A549 (cell line): ENCODE data around the gene TSPAN18. TPM values are rescaled to one million over a fixed set of nuclear protein-coding genes. Genes with fewer than 3 reads are reported as not detected.

Experiments
- ATAC-seq, 2 experiments: fragments of 200-7000 bp in 1 of 2; fragments of >200 bp in 1 of 2; cut with Nextera tagmentation in 1 of 2; cut with Tn5 transposase in 1 of 2; 3 replicates each; pipeline versions ENCODE4 v1.8.0 to v1.9.1; 2018 to 2020; ENCODE audit warnings: mild to moderate bottlenecking in 1 of 2, moderate library complexity in 1 of 2
- CTCF ChIA-PET: fragments of 300-600 bp; sonication (Branson Sonifier 250); formaldehyde crosslinking; extraction: SDS; loops from one replicate; lab custom pipeline; 2021; ENCODE audit warnings: antibody characterized with exemption, inconsistent platforms; lab: Yijun Ruan, JAX
- POLR2A ChIA-PET: fragments of 350-600 bp; formaldehyde crosslinking; extraction: SDS; loops from one replicate; lab custom pipeline; 2021; ENCODE audit warnings: antibody characterized with exemption, inconsistent platforms; lab: Yijun Ruan, JAX
- DNase-seq, 2 experiments: peaks; one replicate each; pipeline versions ENCODE4 v3.0.0 to v3.0.0-alpha.2; 2011 to 2016; ENCODE audit warnings: low read depth in 1 of 2, low spot score in 1 of 2
- FAIRE-seq: peaks from 2 replicates; lab custom pipeline; 2011; peaks lifted over from hg19 to GRCh38; lab: Jason Lieb, UNC
- H3K27ac ChIP-seq, 2 experiments: fragments of >200 bp; sonication (Bioruptor Twin); formaldehyde crosslinking; 3 replicates each; pipeline ENCODE4 v1.5.1; 2016 to 2017
- H3K4me1 ChIP-seq: fragments of >200 bp; sonication (Bioruptor Twin); formaldehyde crosslinking; 3 replicates; pipeline ENCODE4 v1.6.1; 2016
- H3K4me2 ChIP-seq: fragments of >200 bp; sonication (Bioruptor Twin); formaldehyde crosslinking; 3 replicates; pipeline ENCODE4 v1.6.1; 2016
- H3K4me3 ChIP-seq: fragments of >200 bp; sonication (Bioruptor Twin); formaldehyde crosslinking; 3 replicates; pipeline ENCODE4 v1.5.1; 2016
- H3K9me3 ChIP-seq: fragments of >200 bp; sonication (Bioruptor Twin); formaldehyde crosslinking; 3 replicates; pipeline ENCODE4 v1.6.1; 2016
- BCL3 ChIP-seq: fragments of >200 bp; sonication (Bioruptor Twin); formaldehyde crosslinking; IDR thresholded peaks from 3 replicates; pipeline ENCODE4 v1.6.1; 2016
- CBX2 ChIP-seq: fragments of 200-600 bp; sonication (generic); IDR thresholded peaks from 2 replicates; pipeline ENCODE4 v1.6.1; 2016; ENCODE audit warnings: low read depth, mild to moderate bottlenecking, borderline replicate concordance
- CBX8 ChIP-seq: fragments of 200-600 bp; sonication (generic); IDR thresholded peaks from 2 replicates; pipeline ENCODE4 v1.6.1; 2016
- CHD2 ChIP-seq: fragments of 150-350 bp; IDR thresholded peaks from 2 replicates; pipeline ENCODE4 v1.6.1; 2014; ENCODE audit warnings: low read length; ENCODE audit not compliant: partially characterized antibody
- E2F6 ChIP-seq: IDR thresholded peaks from 2 replicates; pipeline ENCODE4 v1.6.1; 2012; ENCODE audit warnings: low read depth, borderline replicate concordance
- EHMT2 ChIP-seq: fragments of 200-600 bp; sonication (generic); IDR thresholded peaks from 2 replicates; pipeline ENCODE4 v1.6.1; 2016; ENCODE audit warnings: antibody characterized with exemption, low read depth, mild to moderate bottlenecking, moderate library complexity
- EP300 ChIP-seq, 2 experiments: fragments of >200 bp; sonication (Bioruptor Twin); formaldehyde crosslinking; IDR thresholded peaks; 2 replicates in 1 of 2; 3 replicates in 1 of 2; pipeline ENCODE4 v1.6.1; 2016 to 2017
- ESRRA ChIP-seq: fragments of 150-350 bp; IDR thresholded peaks from 2 replicates; pipeline ENCODE4 v1.6.1; 2014; ENCODE audit warnings: mild to moderate bottlenecking, low read length, borderline replicate concordance
- FOSL2 ChIP-seq, 2 experiments: fragments of 450-650 bp in 1 of 2; fragments of >200 bp in 1 of 2; sonication (Bioruptor Twin) in 1 of 2; formaldehyde crosslinking; IDR thresholded peaks; 2 replicates each; pipeline versions ENCODE4 v1.5.0 to v1.6.1; 2016 to 2020; ENCODE audit warnings: mild to moderate bottlenecking in 1 of 2, moderate library complexity in 1 of 2
- FOXS1 ChIP-seq: fragments of 250-450 bp; sonication (Bioruptor Pico); IDR thresholded peaks from 2 replicates; pipeline ENCODE4 v1.5.0; 2020; ENCODE audit warnings: mild to moderate bottlenecking, moderate library complexity
- GATA3 ChIP-seq: IDR thresholded peaks from 2 replicates; pipeline ENCODE4 v1.6.1; 2012; ENCODE audit warnings: borderline replicate concordance
- HEYL ChIP-seq: fragments of 250-450 bp; sonication (Bioruptor Pico); IDR thresholded peaks from 2 replicates; pipeline ENCODE4 v1.8.0; 2021; ENCODE audit warnings: mild to moderate bottlenecking, moderate library complexity
- HMGXB4 ChIP-seq: fragments of 250-450 bp; sonication (Bioruptor Pico); IDR thresholded peaks from 2 replicates; pipeline ENCODE4 v1.5.0; 2021; ENCODE audit warnings: mild to moderate bottlenecking, moderate library complexity, borderline replicate concordance
- JUNB ChIP-seq: fragments of >200 bp; sonication (Bioruptor Twin); formaldehyde crosslinking; IDR thresholded peaks from 2 replicates; pipeline ENCODE4 v1.6.1; 2016
- KDM1A ChIP-seq: fragments of 200-600 bp; sonication (generic); IDR thresholded peaks from 2 replicates; pipeline ENCODE4 v1.6.1; 2016; ENCODE audit warnings: low read depth, mild to moderate bottlenecking
- KDM5A ChIP-seq: fragments of 200-600 bp; sonication (generic); IDR thresholded peaks from 2 replicates; pipeline ENCODE4 v1.6.1; 2016; ENCODE audit warnings: antibody characterized with exemption, mild to moderate bottlenecking
- MAZ ChIP-seq: fragments of 150-350 bp; IDR thresholded peaks from 2 replicates; pipeline ENCODE4 v1.6.1; 2014; ENCODE audit warnings: antibody characterized with exemption, low read depth, low read length, borderline replicate concordance
- NR3C1 ChIP-seq: fragments of >200 bp; sonication (Bioruptor Twin); formaldehyde crosslinking; IDR thresholded peaks from 3 replicates; pipeline ENCODE4 v1.6.1; 2017
- POLR2A ChIP-seq: IDR thresholded peaks from 2 replicates; pipeline ENCODE4 v1.6.1; 2012; ENCODE audit warnings: mild to moderate bottlenecking, low read length
- POLR2AphosphoS2 ChIP-seq: conservative IDR thresholded peaks from 2 replicates; pipeline ENCODE4 v1.6.1; 2012; ENCODE audit warnings: low read length, improper control_type of control experiment, inconsistent platforms
- RAD21 ChIP-seq, 2 experiments: fragments of >200 bp in 1 of 2; sonication (Bioruptor Twin) in 1 of 2; formaldehyde crosslinking in 1 of 2; IDR thresholded peaks in 1 of 2; conservative IDR thresholded peaks in 1 of 2; 2 replicates in 1 of 2; 3 replicates in 1 of 2; pipeline ENCODE4 v1.6.1; 2012 to 2018; ENCODE audit warnings: inconsistent platforms in 1 of 2
- SMC3 ChIP-seq: fragments of >200 bp; sonication (Bioruptor Twin); formaldehyde crosslinking; IDR thresholded peaks from 3 replicates; pipeline ENCODE4 v1.6.1; 2018; ENCODE audit warnings: inconsistent platforms
- TFCP2L1 ChIP-seq: fragments of 250-450 bp; sonication (Bioruptor Pico); IDR thresholded peaks from 2 replicates; pipeline ENCODE4 v1.5.0; 2021; ENCODE audit warnings: mild to moderate bottlenecking
- TP53 ChIP-seq: fragments of 250-450 bp; sonication (Bioruptor Pico); IDR thresholded peaks from 2 replicates; pipeline ENCODE4 v1.5.0; 2021; ENCODE audit warnings: mild to moderate bottlenecking, moderate library complexity
- ZSCAN20 ChIP-seq: fragments of 250-450 bp; sonication (Bioruptor Pico); IDR thresholded peaks from 2 replicates; pipeline ENCODE4 v1.8.0; 2022; ENCODE audit warnings: mild to moderate bottlenecking, moderate library complexity
- WGBS: methylation state at CpG from one replicate; pipeline ENCODE4 v1.1.6; 2017; ENCODE audit errors: missing lambda C conversion rate; 5-methylcytosine and 5-hydroxymethylcytosine counted together
- polyA plus RNA-seq, 4 experiments: library from polyadenylated mRNA; depleted of rRNA in 3 of 4; stranded (reverse); fragments of >200 nt; fragmentation: RNase III in 1 of 4; extraction: RNeasy Plus Mini Kit Qiagen cat#74134 plus additional on column Dnase treatment in 1 of 4; gene quantifications; 2 replicates in 3 of 4; 3 replicates in 1 of 4; pipeline ENCODE4 v1.2.3, GENCODE V29; 2011 to 2017
- TF ChIP-seq, protein P1 (sequence below): fragments of >200 bp; sonication (Bioruptor Twin); formaldehyde crosslinking; IDR thresholded peaks from 2 replicates; pipeline ENCODE4 v1.6.1; 2016
- TF ChIP-seq, protein P2 (sequence below): IDR thresholded peaks from 2 replicates; pipeline ENCODE4 v1.6.1; 2012
- TF ChIP-seq, protein P3 (sequence below): fragments of 250-450 bp; sonication (Bioruptor Pico); IDR thresholded peaks from 2 replicates; pipeline ENCODE4 v1.5.0; 2020; ENCODE audit warnings: low read depth, mild to moderate bottlenecking, moderate library complexity

Gene TSPAN18
- polyA plus RNA-seq, 2 of the 4 experiments (the other 2 are of a cell fraction): 0.81 to 4.5 TPM

- Histone ChIP-seq H3K9me3 (no peaks in the 10 kb centered on the region), H3K4me1 (peaks cover 3% of the 10 kb centered on the region; the same call in 1 of the 3 replicates), H3K4me2 (no peak overlapping the region), H3K4me3 (no peak overlapping the region), H3K27ac (no peak overlapping the region)
- CTCF ChIA-PET: interaction anchor here (0.6 to 5.2 kb wide), 18 partner anchors 8 to 221 kb away, joined by 3 to 40 read pairs (median 16); no protein-coding TSS in a partner anchor
- WGBS: 63% methylated on average over 6 of the region's 6 CpGs
- POLR2A ChIA-PET: no interaction called here
- FAIRE-seq (no peak), DNase-seq (no peak), ATAC-seq (no peak)
- no peak for TF ChIP-seq GATA3
- TF ChIP-seq, protein P1, sequence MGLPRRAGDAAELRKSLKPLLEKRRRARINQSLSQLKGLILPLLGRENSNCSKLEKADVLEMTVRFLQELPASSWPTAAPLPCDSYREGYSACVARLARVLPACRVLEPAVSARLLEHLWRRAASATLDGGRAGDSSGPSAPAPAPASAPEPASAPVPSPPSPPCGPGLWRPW: no peak
- TF ChIP-seq CBX2: no peak
- TF ChIP-seq EHMT2: no peak
- TF ChIP-seq HEYL: no peak
- no peak for TF ChIP-seq EP300 (IDR thresholded peaks at IDR 0.05)
- no peak for TF ChIP-seq KDM1A
- no peak for TF ChIP-seq SMC3
- no peak for TF ChIP-seq BCL3
- no peak for TF ChIP-seq TP53 (CRISPR knock-in tag)
- TF ChIP-seq, protein P2, sequence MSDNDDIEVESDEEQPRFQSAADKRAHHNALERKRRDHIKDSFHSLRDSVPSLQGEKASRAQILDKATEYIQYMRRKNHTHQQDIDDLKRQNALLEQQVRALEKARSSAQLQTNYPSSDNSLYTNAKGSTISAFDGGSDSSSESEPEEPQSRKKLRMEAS: no peak
- no peak for TF ChIP-seq CBX8
- no peak for TF ChIP-seq MAZ
- TF ChIP-seq, protein P3, sequence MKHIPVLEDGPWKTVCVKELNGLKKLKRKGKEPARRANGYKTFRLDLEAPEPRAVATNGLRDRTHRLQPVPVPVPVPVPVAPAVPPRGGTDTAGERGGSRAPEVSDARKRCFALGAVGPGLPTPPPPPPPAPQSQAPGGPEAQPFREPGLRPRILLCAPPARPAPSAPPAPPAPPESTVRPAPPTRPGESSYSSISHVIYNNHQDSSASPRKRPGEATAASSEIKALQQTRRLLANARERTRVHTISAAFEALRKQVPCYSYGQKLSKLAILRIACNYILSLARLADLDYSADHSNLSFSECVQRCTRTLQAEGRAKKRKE (CRISPR knock-in tag): no peak
- TF ChIP-seq ZSCAN20 (CRISPR knock-in tag): no peak
- TF ChIP-seq NR3C1: no peak
- no peak for TF ChIP-seq ESRRA
Observed at GRCh38 chr11:44777209-44778194, 50.7 kb downstream of the TSPAN18 start.

GRCh38 chr11:44778195-44779100 lies 51.7 kb downstream of the TSPAN18 start:
- H3K4me2 ChIP-seq: no peak overlapping the region
- no peak overlapping the region for H3K4me3 ChIP-seq
- FAIRE-seq (no peak), DNase-seq (no peak), ATAC-seq (no peak)
- H3K9me3 ChIP-seq: no peaks in the 10 kb centered on the region
- CTCF ChIA-PET: interaction anchor here (5.2 kb wide), 1 partner anchor 10 kb away, joined by 39 read pairs; no protein-coding TSS in a partner anchor
- no peak overlapping the region for H3K27ac ChIP-seq
- peaks cover 3% of the 10 kb centered on the region; the same call in 1 of the 3 replicates for H3K4me1 ChIP-seq
- WGBS: 78% methylated on average over 5 of the region's 5 CpGs
- POLR2A ChIA-PET: no interaction called here
- TF ChIP-seq RAD21 (conservative IDR thresholded peaks at IDR 0.05 in 1 of 2, IDR thresholded peaks at IDR 0.05 in 1 of 2) (no peak), JUNB (no peak), ZSCAN20 (CRISPR knock-in tag) (no peak), FOSL2 (IDR thresholded peaks at IDR 0.05) (no peak), FOSL2 (CRISPR knock-in tag; IDR thresholded peaks at IDR 0.05) (no peak), POLR2AphosphoS2 (no peak), KDM5A (no peak), CHD2 (no peak), E2F6 (no peak), HMGXB4 (CRISPR knock-in tag) (no peak), POLR2A (no peak), TP53 (CRISPR knock-in tag) (no peak), TFCP2L1 (no peak), FOXS1 (CRISPR knock-in tag) (no peak)
- TF ChIP-seq, protein P2: no peak
